Measurements from ENCODE around the gene BACE1. TPM values are rescaled to one million over a fixed set of nuclear protein-coding genes. Genes with fewer than 3 reads are reported as not detected.

BACE1 gene
- total and polyA plus RNA-seq, 10 of the 15 experiments (the other 5 are each of a cell fraction or from before 2014, with no cell fraction given), result 0.07 to 1.6 (median 0.32) TPM

- no peak for FAIRE-seq
- BruUV-seq (replicated peaks), result no TSS peak
- CTCF ChIA-PET, result no interaction called here
These were observed 16.4 kb downstream of the BACE1 start for GRCh38 chr11:117299351-117300282.

More at GRCh38 chr11:117299351-117300282, 16.4 kb downstream of the BACE1 start:
- no peak overlapping the region for H3K4me3 ChIP-seq
- no peak overlapping the region for H3K9ac ChIP-seq (ENCODE audit: control insufficient read depth, insufficient read depth, low read length)
- H3K9me3 ChIP-seq (replicated peaks; ENCODE audit: control insufficient read depth, insufficient read depth, low read length), result no peaks in the 10 kb centered on the region
- H3K27me3 ChIP-seq (replicated peaks in 1 of 2; ENCODE audit: control insufficient read depth in 2 of 2, insufficient read depth in 2 of 2, low read length in 1 of 2), result no peaks in the 10 kb centered on the region
- H4K20me1 ChIP-seq (ENCODE audit: control insufficient read depth, insufficient read depth), result no peaks in the 10 kb centered on the region
- ATAC-seq (peak; percentile 40), DNase-seq (ENCODE audit: low read depth, low spot score) (no peak)
- RAD21 ChIA-PET (ENCODE audit: unreplicated experiment), result no interaction called here
- no peaks in the 10 kb centered on the region for H3K4me1 ChIP-seq (ENCODE audit: control insufficient read depth, insufficient read depth, low read length)
- 48% methylated on average over 7 of the region's 12 CpGs for WGBS (ENCODE audit: insufficient coverage, insufficient replicate concordance, low lambda C conversion rate, missing lambda C conversion rate)
- in situ Hi-C loops (cut with MboI), result no loop called here
- SMC1A ChIA-PET (ENCODE audit: uncharacterized antibody, unreplicated experiment), result no interaction called here
- no peak overlapping the region for H3K27ac ChIP-seq (ENCODE audit: control insufficient read depth, insufficient read depth)
- POLR2A ChIA-PET, result no interaction called here
- TF ChIP-seq FOXM1 (IDR thresholded peaks at IDR 0.05; ENCODE audit: low read depth, low read length) (no peak), MYB (IDR thresholded peaks at IDR 0.05; ENCODE audit: borderline replicate concordance, low read depth, low read length) (no peak), CREM (IDR thresholded peaks at IDR 0.05; ENCODE audit: low read depth) (no peak), SUPT20H (IDR thresholded peaks at IDR 0.05; ENCODE audit: borderline replicate concordance, control insufficient read depth, low read depth, low read length) (no peak), ZNF24 (IDR thresholded peaks at IDR 0.05) (no peak), SIN3A (IDR thresholded peaks at IDR 0.05; ENCODE audit: low read depth, low read length) (no peak), ETV6 (conservative IDR thresholded peaks at IDR 0.05 in 1 of 2, IDR thresholded peaks at IDR 0.05 in 1 of 2; ENCODE audit: borderline replicate concordance in 1 of 2, low read depth in 1 of 2) (no peak), CBX5 (IDR thresholded peaks at IDR 0.05; ENCODE audit: low read depth) (no peak), TAF1 (IDR thresholded peaks at IDR 0.05; ENCODE audit: borderline replicate concordance, low read depth, low read length) (no peak), GABPA (IDR thresholded peaks at IDR 0.05; ENCODE audit: low read depth) (no peak), SUZ12 (IDR thresholded peaks at IDR 0.05; ENCODE audit: unreplicated experiment) (no peak)
- TF ChIP-seq, protein P1, sequence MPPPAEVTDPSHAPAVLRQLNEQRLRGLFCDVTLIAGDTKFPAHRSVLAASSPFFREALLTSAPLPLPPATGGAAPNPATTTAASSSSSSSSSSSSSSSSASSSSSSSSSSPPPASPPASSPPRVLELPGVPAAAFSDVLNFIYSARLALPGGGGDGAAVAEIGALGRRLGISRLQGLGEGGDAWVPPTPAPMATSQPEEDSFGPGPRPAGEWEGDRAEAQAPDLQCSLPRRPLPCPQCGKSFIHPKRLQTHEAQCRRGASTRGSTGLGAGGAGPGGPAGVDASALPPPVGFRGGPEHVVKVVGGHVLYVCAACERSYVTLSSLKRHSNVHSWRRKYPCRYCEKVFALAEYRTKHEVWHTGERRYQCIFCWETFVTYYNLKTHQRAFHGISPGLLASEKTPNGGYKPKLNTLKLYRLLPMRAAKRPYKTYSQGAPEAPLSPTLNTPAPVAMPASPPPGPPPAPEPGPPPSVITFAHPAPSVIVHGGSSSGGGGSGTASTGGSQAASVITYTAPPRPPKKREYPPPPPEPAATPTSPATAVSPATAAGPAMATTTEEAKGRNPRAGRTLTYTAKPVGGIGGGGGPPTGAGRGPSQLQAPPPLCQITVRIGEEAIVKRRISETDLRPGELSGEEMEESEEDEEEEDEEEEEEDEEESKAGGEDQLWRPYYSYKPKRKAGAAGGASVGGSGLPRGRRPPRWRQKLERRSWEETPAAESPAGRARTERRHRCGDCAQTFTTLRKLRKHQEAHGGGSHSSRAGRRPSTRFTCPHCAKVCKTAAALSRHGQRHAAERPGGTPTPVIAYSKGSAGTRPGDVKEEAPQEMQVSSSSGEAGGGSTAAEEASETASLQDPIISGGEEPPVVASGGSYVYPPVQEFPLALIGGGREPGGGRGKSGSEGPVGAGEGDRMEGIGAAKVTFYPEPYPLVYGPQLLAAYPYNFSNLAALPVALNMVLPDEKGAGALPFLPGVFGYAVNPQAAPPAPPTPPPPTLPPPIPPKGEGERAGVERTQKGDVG (CRISPR knock-in tag; IDR thresholded peaks at IDR 0.05), result no peak
- no peak overlapping the region for H3K4me2 ChIP-seq (ENCODE audit: control insufficient read depth, insufficient read depth)
- H2AFZ ChIP-seq (ENCODE audit: control insufficient read depth, low read depth, low read length), result no peak overlapping the region
- H3K79me2 ChIP-seq (ENCODE audit: control insufficient read depth, insufficient read depth, low read length), result no peaks in the 10 kb centered on the region
- no peaks in the 10 kb centered on the region for H3K36me3 ChIP-seq (ENCODE audit: control insufficient read depth in 2 of 2, insufficient read depth in 2 of 2, low read length in 1 of 2)
- intact Hi-C loops (cut with micrococcal nuclease; ENCODE audit: unreplicated experiment), result no loop called here

All from GM12878 (cell line).